Neural crest cell (in vitro differentiated cells): Measurements from ENCODE around the gene EEPD1. TPM values are rescaled to one million over a fixed set of nuclear protein-coding genes. Genes with fewer than 3 reads are reported as not detected.

ENCODE experiments used
- DNase-seq: peaks from one replicate; pipeline ENCODE4 v3.0.0; 2021; ENCODE audit warnings: low read depth, mixed read lengths, low spot score
- H3K27ac Mint-ChIP-seq: one replicate; pipeline ENCODE4 v1.8.0; 2021; ENCODE audit warnings: mild to moderate bottlenecking, mixed read lengths; ENCODE audit not compliant: unreplicated experiment
- H3K27me3 Mint-ChIP-seq: 2 replicates; pipeline ENCODE4 v1.8.0; 2021; ENCODE audit warnings: low read depth, mild to moderate bottlenecking, mixed read lengths
- H3K36me3 Mint-ChIP-seq: 2 replicates; pipeline ENCODE4 v1.8.0; 2021; ENCODE audit warnings: low read depth, mild to moderate bottlenecking, mixed read lengths
- H3K4me1 Mint-ChIP-seq: 2 replicates; pipeline ENCODE4 v1.8.0; 2021; ENCODE audit warnings: mixed read lengths
- H3K4me3 Mint-ChIP-seq: one replicate; pipeline ENCODE4 v1.8.0; 2021; ENCODE audit warnings: mild to moderate bottlenecking, mixed read lengths
- H3K9me3 Mint-ChIP-seq: 2 replicates; pipeline ENCODE4 v1.8.0; 2021; ENCODE audit warnings: mixed read lengths
- total RNA-seq: library from RNA; stranded (reverse); gene quantifications from 2 replicates; pipeline ENCODE4 v1.2.1, GENCODE V29; 2021
- TF ChIP-seq, protein P1 (sequence below): fragments of 200-600 bp; sonication (generic); conservative IDR thresholded peaks from 2 replicates; pipeline ENCODE4 v1.5.0; 2021; ENCODE audit warnings: antibody characterized with exemption, mild to moderate bottlenecking

EEPD1 gene
- total RNA-seq, 1 donor from 2014 or later: 5.5 TPM

DNA sequence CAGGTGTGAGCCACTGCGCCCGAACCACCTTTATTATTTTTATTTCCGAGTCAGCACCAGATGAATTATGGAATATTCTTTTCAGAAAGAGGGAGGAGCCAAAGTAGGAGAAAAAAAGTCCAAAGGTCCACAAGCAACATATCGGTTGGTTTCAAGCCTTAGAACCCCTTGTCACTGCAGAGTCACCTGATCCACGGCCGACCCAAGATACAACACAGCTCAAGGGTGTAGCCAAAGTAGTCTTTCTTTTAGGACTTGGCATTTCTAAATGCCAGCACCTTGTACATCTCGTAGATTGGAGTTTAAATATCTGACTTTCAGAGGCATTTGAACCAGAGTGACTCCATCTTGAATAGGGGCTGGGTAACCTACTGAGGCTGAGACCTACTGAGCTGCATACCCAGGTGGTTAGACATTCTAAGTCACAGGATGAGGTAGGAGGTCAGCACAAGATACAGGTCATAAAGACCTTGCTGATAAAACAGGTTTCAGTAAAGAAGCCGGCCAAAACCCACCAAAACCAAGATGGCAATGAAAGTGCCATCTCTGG, 122.8 kb downstream of the EEPD1 start:
- Mint-ChIP-seq H3K27me3 (peaks cover 5% of the 10 kb centered on the region), H3K27ac (no peak overlapping the region), H3K9me3 (no peaks in the 10 kb centered on the region), H3K4me1 (peaks cover 37% of the 10 kb centered on the region), H3K36me3 (no peaks in the 10 kb centered on the region), H3K4me3 (no peak overlapping the region)
- TF ChIP-seq, protein P1, sequence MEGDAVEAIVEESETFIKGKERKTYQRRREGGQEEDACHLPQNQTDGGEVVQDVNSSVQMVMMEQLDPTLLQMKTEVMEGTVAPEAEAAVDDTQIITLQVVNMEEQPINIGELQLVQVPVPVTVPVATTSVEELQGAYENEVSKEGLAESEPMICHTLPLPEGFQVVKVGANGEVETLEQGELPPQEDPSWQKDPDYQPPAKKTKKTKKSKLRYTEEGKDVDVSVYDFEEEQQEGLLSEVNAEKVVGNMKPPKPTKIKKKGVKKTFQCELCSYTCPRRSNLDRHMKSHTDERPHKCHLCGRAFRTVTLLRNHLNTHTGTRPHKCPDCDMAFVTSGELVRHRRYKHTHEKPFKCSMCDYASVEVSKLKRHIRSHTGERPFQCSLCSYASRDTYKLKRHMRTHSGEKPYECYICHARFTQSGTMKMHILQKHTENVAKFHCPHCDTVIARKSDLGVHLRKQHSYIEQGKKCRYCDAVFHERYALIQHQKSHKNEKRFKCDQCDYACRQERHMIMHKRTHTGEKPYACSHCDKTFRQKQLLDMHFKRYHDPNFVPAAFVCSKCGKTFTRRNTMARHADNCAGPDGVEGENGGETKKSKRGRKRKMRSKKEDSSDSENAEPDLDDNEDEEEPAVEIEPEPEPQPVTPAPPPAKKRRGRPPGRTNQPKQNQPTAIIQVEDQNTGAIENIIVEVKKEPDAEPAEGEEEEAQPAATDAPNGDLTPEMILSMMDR: no peak
- DNase-seq: no peak

DNA sequence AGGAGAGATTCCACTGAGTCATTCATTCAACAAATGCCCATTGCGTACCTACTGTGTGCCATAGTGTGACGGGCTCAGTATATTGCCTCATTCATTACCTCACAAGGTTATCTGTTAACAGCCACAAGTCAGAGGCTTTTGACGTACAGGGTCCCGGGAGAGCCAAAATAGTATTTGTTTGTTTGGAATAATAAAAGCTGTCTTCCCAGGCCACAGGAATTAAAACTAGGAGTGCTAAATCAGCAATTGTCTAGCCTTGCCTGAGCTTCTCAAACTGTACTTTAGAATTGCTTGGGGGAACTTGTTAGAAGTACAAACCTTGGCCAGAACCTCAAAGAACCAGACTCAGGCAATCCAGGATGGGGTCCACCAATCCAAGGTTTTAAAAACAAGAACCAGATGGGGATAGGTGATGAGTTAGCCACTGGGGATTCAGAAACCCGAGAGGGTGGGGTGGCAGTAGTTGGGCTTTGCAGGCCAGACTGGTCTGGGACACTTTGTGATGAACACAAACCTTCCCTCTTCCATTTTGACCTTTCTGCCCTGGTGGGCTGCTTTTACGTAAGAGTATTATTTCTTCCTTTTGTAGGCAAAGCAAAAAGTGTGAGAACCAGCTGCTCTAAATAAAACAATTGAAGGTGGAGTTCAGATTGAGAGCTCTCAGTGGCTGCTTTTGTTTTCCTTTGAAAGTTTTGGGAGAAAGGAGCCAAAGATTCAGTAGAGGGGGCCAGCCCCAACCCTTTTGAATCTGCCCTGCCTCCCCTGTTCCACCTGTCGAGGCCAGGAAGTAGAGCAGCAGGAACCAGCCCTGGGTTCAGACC, 123.6 kb downstream of the EEPD1 start:
- no peaks in the 10 kb centered on the region for H3K9me3 Mint-ChIP-seq
- TF ChIP-seq, protein P1: no peak
- peaks cover 5% of the 10 kb centered on the region for H3K27me3 Mint-ChIP-seq
- peaks cover 45% of the 10 kb centered on the region for H3K4me1 Mint-ChIP-seq
- no peak overlapping the region for H3K4me3 Mint-ChIP-seq
- no peak for DNase-seq
- H3K36me3 Mint-ChIP-seq: no peaks in the 10 kb centered on the region
- H3K27ac Mint-ChIP-seq: peak overlapping the region; percentile 57

DNA sequence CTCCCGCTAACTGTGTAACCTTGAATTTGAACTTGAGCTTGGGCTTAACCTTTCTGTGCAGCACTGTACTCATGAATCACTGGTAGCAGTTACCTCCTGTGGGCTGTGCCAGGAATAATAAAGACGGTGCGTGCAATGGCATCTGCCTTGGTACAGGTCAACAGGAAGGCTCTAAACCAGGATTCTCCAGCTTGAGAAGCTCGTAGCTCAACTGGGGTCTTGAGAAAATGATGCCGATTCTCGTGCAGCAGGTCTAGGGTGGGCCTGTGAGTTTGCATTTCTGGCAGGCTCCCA, 124.1 kb downstream of the EEPD1 start:
- H3K9me3 Mint-ChIP-seq: no peaks in the 10 kb centered on the region
- no peak overlapping the region for H3K27ac Mint-ChIP-seq
- peaks cover 48% of the 10 kb centered on the region for H3K4me1 Mint-ChIP-seq
- H3K27me3 Mint-ChIP-seq: peaks cover 5% of the 10 kb centered on the region
- DNase-seq: no peak
- no peaks in the 10 kb centered on the region for H3K36me3 Mint-ChIP-seq
- TF ChIP-seq, protein P1: no peak
- no peak overlapping the region for H3K4me3 Mint-ChIP-seq

DNA sequence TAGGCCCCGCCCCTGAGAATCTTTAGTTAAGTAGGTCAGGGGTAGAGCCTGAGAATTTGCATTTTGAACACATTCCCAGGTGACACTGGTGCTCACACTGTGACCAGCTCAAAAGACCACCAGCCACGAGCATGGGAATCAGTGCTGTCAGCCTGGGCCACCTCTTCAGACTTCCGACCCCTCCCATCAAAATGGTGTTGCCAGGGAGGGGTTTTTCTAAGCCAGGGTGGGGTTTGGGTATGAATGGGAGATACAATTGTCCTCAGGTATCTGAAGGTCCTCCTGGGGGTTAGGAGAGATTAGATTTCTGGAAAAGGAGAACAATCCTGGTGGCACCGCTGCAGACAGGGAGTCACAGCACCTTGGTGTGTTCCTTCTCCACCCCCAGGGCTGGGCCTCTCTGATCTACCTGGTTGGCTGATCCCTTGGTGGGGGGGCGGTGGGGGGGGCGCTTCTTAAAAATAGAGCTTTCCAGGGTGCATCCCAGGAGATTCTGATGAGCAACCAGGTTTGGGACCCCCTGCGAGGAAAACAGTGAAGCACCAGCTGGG, 125.1 kb downstream of the EEPD1 start:
- Mint-ChIP-seq H3K9me3 (no peaks in the 10 kb centered on the region), H3K36me3 (no peaks in the 10 kb centered on the region), H3K4me1 (peaks cover 48% of the 10 kb centered on the region), H3K4me3 (no peak overlapping the region), H3K27ac (no peak overlapping the region), H3K27me3 (peaks cover 5% of the 10 kb centered on the region)
- DNase-seq: no peak
- TF ChIP-seq, protein P1: no peak

DNA sequence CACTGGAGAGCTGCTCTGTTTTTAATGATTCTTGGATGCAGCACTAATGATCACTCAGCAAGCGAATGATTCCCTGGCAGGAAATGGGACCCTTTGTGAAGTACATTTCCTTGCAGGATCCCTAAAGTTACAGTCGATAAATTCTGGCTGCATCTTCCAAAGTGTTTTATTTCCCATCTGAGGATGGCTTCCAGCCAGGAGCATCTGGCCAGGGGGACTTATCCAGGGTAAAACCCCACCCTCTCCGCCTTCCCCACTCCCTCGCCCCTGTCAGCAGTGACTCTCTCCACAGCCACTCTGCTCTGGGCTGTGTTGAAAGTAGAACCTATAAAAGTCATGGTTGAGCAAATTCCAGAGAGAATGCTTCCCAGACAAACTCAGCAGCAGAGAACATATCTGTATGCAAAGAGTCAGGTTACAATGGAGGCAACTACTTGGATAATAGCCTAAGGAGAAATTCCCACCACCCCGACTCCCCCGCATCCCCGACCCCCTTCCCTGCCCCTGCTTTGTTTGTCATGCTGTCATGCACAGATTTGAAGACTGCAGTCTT, 125.6 kb downstream of the EEPD1 start:
- TF ChIP-seq, protein P1: no peak
- H3K27me3 Mint-ChIP-seq: peaks cover 5% of the 10 kb centered on the region
- no peak for DNase-seq
- H3K27ac Mint-ChIP-seq: no peak overlapping the region
- no peaks in the 10 kb centered on the region for H3K36me3 Mint-ChIP-seq
- no peaks in the 10 kb centered on the region for H3K9me3 Mint-ChIP-seq
- no peak overlapping the region for H3K4me3 Mint-ChIP-seq
- H3K4me1 Mint-ChIP-seq: peaks cover 48% of the 10 kb centered on the region
